MM.1S (cell line): ENCODE data around the gene COL18A1.

Experiments used
- CTCF ChIP-seq: fragments of 300-600 bp; sonication (generic); IDR thresholded peaks from 2 replicates; pipeline ENCODE4 v1.5.1; 2016; ENCODE audit warnings: antibody characterized with exemption, low read length, mixed read lengths
- EZH2 ChIP-seq: fragments of 300-600 bp; sonication (generic); optimal IDR thresholded peaks from 2 replicates; pipeline ENCODE3; 2017; ENCODE audit warnings: low read depth, mild to moderate bottlenecking, antibody characterized with exemption, low read length, mixed read lengths
- EZH2phosphoT487 ChIP-seq: fragments of 300-600 bp; sonication (generic); IDR thresholded peaks from 2 replicates; pipeline ENCODE4 v1.6.1; 2018; ENCODE audit warnings: antibody characterized with exemption, low read length

GRCh38 chr21:45391743-45392572, 13.0 kb upstream of the COL18A1 start:
- TF ChIP-seq EZH2: no peak
- peak; percentile 53; the same call in 1 of the 2 replicates for TF ChIP-seq EZH2phosphoT487
- TF ChIP-seq CTCF: no peak
